ENCODE measurements around the gene INSRR. TPM values are rescaled to one million over a fixed set of nuclear protein-coding genes. Genes with fewer than 3 reads are reported as not detected.

The INSRR gene
- total RNA-seq, 1 experiment from 2014 or later, result not detected

DNA sequence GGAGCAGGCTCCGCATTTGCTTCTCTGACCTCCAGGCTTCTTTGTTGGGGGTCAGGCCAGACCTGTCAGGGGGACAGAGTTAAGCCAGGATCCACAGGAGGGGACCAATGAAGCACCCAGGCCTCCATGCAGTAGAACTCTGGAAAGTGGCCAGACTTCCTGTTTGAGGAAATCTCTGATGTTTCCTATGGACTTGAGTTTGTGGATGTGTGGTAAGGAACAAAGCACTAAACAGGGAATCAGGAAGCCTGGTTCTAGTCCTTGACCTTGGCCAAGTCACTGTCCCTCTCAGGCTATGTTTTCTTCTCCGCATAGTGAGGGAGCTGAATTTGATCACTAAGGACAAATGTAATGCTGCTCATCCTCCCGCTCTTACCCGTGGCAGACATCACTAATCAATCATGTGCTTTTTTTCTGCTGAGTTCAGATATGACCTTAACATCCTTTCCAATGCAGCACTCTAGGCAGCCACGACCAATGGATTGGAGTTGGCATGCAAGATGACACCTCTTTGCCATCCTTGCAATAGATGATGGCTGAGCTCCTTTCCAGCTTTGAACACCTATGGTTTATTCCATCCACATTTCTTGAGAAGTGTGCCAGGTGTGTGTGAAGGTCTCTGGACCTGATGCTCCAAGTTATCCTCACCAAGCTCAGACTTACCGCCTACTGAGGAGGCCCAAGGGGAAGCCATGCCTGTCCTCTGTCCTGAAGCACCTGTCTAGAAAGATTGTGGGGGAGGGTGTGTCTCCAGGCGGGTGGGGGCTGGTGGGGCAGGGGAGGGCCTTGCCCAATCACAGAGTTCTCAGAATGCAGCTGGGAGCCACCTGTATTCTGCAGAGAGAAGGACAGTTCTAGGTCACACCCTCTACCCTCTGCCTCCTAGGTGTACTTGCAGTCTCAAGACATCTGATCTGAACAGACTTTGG, 52.1 kb downstream of the INSRR start:
- DNase-seq (ENCODE audit: low spot score), result no peak

DNA sequence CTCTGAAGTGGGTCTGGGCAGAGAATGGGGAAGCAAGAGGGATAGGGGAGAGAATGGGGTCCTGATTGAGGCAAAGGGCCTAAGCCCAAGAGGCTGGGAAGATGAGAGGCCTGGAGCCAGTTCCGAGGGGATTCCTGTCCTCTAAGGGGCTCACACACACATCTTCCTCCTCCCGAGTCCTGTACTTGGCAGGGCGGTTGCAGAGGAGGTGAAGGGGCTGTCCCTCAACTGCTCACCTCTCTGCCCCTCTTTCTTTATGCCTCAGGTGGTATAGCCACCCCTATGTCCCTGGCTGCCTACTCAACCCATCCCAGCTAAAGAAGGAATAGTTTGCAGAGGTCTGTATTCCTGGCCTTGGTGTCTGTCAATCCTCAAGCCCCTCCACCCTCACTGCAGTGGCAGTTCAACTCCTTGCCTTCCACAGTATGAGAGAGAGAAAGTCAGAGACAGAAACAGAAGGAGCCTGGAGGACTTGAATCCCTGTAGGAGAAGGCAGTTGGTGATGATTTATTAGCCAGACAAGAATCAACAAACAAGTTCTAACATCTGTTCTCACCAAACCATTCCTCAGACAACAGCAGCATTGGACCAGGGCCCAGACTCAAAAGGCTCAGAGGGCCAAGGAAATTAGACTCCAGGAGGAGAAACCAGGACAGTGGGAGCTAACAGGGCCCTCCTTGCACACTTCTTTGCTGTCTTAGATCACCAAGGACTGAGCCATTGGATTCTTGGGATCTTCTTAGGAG, 53.0 kb downstream of the INSRR start:
- peak; percentile 46 for DNase-seq (ENCODE audit: low spot score)

DNA sequence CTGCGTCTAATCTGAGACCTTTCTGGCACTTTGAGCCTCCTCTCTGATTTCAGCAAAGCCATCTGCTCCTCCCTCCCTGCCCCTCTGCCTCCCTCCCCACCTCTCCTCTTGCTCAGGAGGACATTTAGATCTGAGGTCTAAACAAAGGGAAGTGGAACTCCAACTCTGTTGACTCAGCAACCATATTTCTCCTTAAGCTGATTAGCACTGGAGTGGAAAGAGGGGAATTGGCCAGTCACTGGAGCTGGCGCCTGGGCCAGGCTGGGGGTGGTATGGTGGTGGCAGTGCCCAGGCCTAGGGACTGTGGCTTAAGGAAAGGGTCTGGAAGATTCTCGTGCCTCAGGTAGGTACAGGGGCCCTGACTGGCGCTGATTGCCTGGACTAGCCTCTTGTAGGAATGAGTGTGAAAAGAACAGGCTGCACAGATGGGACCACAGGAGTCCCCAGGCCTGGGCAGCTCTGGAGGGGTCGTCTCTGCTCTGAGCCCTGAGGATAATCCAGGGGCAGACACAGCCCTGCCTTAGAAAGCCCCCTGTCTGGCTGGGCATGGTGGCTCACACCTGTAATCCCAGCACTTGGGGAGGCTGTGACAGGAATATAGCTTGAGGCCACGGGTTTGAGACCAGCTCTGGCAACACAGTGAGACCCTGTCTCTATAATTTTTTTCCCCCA, 54.2 kb downstream of the INSRR start:
- peak; percentile 69 for DNase-seq (ENCODE audit: low spot score)

DNA sequence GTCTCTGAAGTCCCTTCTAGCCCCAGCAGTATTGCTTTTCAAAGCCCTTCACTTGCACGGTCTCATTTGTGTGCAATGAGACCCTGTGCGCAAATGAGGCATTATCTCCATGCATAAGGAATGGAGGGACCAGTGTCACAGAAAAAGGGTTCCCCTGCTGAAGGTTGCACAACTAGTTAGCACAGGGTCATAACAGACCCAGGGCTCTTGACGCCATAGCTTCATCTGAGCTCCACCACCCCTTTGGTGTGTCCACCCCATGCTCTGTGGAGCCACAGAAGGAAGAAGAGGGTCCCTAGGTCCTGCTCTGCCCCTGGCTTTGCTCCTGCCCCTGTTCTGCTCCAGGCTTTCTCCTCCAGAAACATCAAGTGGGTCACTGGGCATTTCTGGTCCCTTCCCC, 54.9 kb downstream of the INSRR start:
- no peak for DNase-seq (ENCODE audit: low spot score)

DNA sequence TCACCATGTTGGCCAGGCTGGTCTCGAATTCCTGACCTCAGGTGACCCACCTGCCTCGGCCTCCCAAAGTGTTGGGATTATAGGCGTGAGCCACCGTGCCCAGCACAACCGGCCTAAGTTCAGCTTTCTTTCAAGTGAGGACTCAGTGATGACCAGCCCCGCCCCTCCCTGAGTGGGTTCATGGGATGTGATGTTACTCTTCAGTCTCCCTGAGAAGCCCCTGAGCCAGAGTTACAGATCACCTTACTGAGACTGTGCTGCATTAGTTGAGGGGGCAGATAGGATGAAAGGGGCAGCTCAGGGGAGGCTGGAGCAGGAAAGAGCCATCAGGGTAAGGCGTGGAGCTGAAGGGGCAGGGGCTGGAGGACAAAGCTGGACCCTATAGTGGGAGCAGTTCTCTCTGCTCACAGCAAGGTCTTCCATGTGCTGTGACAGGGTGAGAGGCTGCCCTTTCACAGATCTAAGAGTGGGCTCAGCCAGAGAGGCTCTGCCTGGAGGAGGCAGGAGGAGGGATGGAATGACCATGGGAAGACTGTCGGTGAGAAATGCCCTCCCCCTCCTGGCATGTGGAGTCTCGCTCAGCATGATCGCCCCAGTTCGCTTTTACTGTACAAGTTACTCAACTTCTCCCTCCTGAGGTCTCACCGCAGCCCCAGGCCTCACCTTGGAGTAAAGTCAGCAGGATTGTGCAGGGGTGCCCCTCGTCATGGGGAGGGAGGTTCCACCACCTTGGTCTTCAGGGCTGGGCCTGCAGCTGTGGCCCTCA, 55.6 kb downstream of the INSRR start:
- DNase-seq (ENCODE audit: low spot score), result no peak

DNA sequence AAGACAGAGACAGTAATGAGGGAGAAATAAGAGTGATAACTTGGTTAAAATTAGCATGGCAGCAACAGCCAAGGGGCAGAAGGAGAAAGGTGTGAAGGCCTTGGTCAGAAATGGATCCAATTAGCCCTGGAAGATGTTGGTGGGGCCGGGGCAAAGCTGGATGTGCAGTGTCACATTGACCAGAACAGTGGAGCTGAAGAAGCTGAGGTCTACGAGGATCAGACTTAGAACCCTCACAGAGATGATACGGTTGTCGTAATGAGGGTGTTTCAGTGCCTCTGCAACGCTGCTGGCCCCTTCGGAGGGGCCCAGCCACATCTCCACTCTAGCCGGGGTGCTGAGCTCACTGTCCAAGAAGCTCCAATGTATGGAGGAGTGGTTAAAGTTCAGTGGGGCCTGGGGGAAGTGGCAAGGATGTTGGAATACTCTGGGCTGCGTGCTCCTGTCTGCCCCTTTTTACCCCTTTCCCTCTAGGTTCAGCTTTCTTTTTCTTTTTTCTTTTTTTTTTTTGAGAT, 56.4 kb downstream of the INSRR start:
- no peak for DNase-seq (ENCODE audit: low spot score)

DNA sequence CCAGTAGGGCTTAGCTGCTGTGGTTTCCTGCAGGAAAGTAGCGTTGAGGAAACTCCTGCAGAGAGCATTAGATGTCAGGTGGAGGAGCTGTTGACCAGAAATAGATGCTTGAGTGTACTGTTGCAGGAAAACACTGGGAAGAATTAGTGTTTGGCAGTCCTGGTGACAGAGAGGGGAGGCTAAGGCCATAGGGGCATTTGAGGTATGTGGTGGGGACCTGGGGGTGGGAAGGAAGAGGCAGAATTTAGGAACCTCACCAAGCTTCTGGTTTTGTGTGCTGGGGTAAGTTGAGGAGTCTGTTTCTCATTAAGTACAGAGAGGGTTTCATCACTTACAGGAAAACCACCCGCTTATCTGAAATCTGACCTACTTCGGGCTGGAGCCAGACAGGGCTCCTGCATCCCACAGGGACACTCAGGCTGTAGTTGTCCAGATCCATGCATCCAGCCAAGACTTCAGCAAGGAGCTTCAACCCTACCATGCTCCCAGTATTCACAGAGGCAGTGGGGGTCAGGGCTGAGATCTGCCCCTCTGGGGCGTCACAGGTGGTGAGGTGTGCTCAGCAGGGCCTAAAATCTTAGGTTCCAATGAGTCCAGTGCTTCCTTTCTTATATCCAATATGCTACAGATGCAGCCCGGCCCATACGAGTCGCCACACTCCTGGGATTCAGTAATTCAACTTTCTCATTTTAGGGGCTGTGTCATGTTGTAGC, 57.4 kb downstream of the INSRR start:
- peak; percentile 56 for DNase-seq (ENCODE audit: low spot score)

DNA sequence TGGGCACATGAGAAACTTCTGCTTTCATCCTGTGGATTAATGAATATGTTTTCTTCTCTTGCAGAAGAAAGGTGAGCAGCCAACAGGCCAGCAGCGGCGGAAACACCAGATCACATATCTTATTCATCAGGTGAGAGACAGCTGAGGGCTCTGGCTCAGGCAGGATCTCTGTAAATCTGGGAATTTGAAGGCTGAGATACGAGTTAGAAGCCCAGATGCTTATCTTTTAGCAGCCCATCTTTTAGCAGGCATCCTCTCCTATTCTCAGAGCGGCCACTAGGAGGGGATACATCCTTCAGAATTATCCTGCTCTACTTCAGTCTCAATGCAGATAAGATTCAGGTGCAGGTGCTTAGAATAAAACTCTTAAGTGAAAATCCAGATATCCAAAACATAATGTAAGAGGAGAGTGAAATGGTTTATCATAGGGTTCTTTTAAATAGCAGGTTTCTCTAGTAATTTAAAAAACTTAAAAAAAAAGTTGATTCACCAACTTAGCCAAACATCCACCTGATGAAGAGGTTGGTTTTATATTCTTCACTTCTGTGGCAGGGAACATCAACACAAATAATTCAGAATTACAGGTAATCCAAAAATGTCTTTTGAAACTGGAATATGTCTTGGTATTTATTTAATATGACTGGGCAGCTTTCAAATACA, 61.6 kb downstream of the INSRR start:
- DNase-seq (ENCODE audit: low spot score), result peak; percentile 48

DNA sequence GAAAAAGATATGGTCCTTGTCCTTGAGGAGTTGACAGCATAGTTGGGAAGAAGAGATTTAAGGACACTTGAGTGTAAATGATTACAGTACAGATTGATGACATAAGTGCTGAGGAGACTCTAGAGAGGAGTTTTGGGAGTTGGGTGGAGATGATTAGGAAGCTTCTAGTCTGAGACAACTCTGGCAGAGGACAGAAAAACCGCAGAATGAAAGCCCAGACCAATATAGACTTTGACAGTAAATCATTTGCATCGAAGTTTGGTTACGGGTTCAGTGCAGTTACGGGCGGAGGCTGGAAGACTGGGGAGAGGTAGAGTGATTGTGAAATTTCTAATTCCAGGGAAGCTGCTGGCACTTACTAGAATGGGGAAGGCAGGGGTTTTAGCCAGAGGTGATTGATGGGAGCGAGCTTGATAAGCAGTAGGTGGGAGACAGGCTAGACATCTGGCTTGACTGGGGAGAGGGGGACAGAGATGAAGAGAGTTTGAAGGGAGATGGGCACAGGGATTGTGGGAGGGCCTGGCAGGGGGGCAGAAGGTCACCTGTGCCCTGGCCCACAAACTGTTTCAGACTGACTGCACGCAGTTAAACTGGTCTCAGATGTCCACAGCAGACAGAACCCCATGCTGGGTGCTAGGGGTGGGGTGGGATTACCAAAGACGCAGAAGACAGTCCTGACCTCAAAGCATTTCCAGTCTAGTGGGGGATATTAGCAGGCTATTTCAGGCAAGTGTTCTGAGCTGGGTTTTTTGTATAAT, 62.4 kb downstream of the INSRR start:
- no peak for DNase-seq (ENCODE audit: low spot score)

DNA sequence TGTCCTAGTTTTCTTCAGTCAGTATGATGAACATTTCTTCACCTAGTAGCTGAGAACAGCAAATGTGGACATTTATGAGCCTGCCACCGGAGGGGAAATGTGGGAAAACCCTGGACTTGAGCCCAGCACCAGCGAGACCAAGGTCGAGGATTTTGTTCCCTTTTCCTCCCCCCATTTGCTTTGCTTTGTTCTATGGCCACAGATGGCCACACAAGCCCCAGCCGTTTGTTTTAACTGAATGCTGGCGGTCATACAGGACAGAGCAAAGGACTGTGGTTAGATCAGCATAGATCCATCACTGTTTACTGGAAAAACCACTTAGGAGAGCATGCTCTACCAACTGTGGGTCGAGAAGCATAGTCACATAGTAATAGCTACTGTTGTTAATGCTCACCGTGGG, 63.1 kb downstream of the INSRR start:
- DNase-seq (ENCODE audit: low spot score), result peak; percentile 28

DNA sequence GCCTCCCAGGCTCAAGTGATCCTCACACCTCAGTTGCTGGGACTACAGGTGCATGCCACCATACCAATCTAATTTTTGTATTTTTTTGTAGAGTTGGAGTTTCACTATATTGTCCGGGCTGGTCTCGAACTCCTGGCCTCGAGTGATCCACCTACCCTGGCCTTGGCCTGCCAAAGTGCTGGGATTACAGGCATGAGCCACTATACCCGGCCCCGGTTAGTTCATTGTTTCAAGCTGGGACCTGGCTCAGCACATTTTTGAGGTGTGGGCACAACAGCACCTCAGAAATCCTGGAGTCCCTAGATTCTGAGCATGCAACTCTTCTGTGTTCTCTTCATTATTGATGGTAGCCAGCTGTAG, 63.6 kb downstream of the INSRR start:
- no peak for DNase-seq (ENCODE audit: low spot score)

DNA sequence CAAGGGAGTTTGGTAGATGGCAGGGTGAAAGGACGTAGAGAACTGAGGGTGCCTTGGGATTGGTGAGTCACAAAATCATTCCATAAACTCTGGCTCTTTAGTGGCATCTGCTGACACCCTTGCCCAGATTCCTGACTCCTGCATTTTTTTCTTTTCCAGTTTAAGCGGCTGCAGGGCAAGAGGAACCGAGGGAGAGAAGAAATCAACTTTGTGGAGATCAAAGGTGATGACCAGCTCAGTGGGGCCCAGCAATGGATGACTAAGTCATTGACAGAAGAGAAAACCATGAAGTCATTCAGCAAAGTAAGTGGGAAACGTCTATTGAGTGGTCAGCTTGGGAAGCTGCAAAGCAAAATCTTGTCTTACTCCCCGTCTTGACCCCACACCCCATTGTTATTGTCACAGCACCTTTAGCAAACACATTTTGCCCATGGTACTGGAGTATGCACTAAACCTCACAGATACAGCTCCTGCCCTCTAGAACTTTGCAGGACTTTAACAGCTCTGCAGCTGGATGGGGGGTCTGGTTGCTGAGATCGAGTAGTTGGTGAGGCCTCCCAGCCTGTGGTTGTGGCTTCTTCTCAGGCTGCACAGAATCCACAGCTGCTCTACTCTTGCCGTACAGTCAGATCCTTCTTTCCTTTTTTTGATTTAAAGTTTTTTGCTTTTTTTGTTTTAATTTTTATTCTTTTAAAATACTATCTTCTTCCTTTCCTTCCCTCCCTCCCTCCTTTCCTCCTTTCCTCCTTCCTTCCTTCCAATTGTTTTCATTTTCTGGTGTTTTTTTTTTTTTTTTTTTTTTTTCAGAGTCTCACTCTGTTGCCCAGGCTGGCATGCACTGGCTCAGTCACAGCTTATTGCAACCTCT, 64.2 kb downstream of the INSRR start:
- no peak for DNase-seq (ENCODE audit: low spot score)

Other genes with a start within 250 kb of the INSRR start
- not detected in 2 replicates for gene HAPLN2, start 239.7 kb downstream of the INSRR start, total RNA-seq (2014; rRNA removed; shearing (Covaris generic))
- 0.06 TPM in 1 of 2 replicates, not detected in the other for gene BCAN, start 217.0 kb downstream of the INSRR start, total RNA-seq (2014; rRNA removed; shearing (Covaris generic))
- 0.41 and 0.48 TPM in 2 replicates for gene NES, start 181.7 kb downstream of the INSRR start, total RNA-seq (2014; rRNA removed; shearing (Covaris generic))
- 0.95 and 3.8 TPM in 2 replicates for gene CRABP2, start 153.5 kb downstream of the INSRR start, total RNA-seq (2014; rRNA removed; shearing (Covaris generic))
- gene METTL25B, start 130.6 kb downstream of the INSRR start, total RNA-seq (2014; rRNA removed; shearing (Covaris generic)), result 11.6 and 20.0 TPM in 2 replicates
- 22.2 and 27.0 TPM in 2 replicates for gene ISG20L2, start 130.4 kb downstream of the INSRR start, total RNA-seq (2014; rRNA removed; shearing (Covaris generic))
- 82.2 and 96.3 TPM in 2 replicates for gene MRPL24, start 118.0 kb downstream of the INSRR start, total RNA-seq (2014; rRNA removed; shearing (Covaris generic))
- gene HDGF, start 107.4 kb downstream of the INSRR start, total RNA-seq (2014; rRNA removed; shearing (Covaris generic)), result 168 and 173 TPM in 2 replicates
- 22.2 and 36.2 TPM in 2 replicates for gene PRCC, start 91.6 kb downstream of the INSRR start, total RNA-seq (2014; rRNA removed; shearing (Covaris generic))
- 2.5 TPM in 2 replicates for gene SH2D2A, start 42.3 kb downstream of the INSRR start, total RNA-seq (2014; rRNA removed; shearing (Covaris generic))
- gene NTRK1, start 1.7 kb upstream of the INSRR start, total RNA-seq (2014; rRNA removed; shearing (Covaris generic)), result 0.10 TPM in 1 of 2 replicates, not detected in the other
- not detected in 2 replicates for gene PEAR1, start 34.6 kb upstream of the INSRR start, total RNA-seq (2014; rRNA removed; shearing (Covaris generic))
- not detected in 2 replicates for gene LRRC71, start 61.5 kb upstream of the INSRR start, total RNA-seq (2014; rRNA removed; shearing (Covaris generic))
- 12.2 and 12.6 TPM in 2 replicates for gene ARHGEF11, start 186.6 kb upstream of the INSRR start, total RNA-seq (2014; rRNA removed; shearing (Covaris generic))
- gene ETV3L, start 240.7 kb upstream of the INSRR start, total RNA-seq (2014; rRNA removed; shearing (Covaris generic)), result not detected in 2 replicates

Measured in H4 (cell line).